NCI-H1930 (cell line): Measurements from ENCODE around the gene HOXC11.
A peak's percentile ranks its signal among the peaks of the same experiment; 100 is the strongest.

Experiments used
- DNase-seq, 2 experiments: peaks; one replicate each; lab custom pipeline; 2025; lab: John Stamatoyannopoulos, UW

The HOXC11 gene

DNA sequence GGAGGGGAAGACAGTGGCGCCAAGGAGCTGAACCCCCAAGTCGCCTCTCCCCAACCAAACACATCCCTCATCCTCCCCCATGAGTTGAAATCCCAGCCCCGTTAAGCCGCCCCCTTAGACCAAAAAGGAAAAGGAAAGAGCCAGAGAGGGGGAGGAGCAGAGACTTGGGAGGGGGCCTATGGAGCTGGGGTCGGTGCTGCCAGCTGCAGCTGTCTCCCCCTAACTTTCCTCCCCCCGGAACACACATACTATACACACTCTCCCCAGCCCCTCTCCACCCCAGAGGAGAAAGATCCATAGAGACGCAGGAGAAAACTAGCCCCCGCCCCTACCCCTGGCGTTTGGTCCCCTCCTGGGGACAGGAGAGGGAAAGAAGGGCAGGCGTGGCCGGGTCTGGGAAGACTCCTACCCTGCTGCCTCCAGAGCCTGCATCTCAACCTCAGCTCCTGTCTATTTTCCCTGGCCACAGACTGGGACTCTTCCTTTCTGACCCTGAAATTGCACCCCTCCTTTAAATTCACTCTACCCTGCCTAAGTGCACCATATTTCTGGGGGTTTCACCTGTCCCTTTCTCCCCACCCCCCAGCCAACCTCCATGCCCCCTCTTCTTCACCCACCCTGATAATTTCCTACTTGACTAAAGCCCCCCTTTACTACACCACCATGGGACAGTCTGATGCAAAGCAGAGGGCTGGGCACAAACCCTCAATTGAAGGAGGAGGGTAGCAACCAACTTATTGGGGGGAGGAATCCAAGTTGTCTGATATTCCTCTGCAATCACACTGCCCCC, 25.4 kb downstream of the HOXC11 start:
- no peak for DNase-seq

DNA sequence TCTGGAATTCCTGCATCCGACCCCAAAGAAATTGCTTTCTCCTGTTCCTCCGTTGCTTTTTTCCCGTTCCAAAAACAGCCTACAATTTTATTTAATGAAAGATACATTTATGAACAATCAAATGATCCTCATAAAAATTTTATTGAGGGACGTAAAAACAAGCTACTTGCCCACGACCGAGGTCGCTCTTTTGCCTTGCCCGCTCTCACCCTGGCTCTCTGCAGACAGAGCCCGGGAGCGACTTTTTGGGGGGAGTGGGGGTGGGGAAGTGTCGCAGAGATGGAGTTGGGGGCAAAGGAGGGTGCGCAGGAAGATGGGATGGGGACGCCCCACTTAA, 25.9 kb downstream of the HOXC11 start:
- DNase-seq, result no peak

DNA sequence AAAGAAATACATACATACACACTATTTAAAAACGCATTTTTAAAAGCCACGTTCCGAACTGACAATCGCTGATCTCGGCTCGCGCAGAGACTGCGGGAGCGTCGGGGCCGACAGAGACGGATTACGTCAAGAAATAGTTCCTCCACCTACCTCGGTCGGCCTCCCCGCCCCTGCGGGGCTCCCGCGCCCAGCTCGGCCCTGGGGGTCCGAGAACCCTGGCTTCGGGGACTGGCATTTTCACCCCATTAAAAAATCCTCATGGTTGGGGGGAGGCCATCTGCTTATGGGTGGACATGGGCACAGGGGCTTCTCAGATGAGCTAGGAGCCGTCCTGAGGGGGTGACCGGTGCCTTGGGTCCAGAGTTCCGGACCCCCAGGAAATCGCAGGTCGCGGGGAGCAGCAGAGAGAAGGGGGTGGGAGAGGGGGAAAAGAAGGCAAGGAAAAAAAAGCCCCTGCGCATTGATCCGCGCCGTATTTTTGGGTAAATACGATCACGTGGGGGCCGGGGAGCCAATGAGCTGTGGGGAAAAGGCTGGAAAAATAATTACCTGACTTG, 26.7 kb downstream of the HOXC11 start:
- DNase-seq, result peak in 1 of 2 experiments; percentile 16

GRCh38 chr12:54000116-54001114, 27.5 kb downstream of the HOXC11 start, which contains the start of gene HOXC9:
TSS of gene HOXC9 (plus strand) at chr12:54000161. CDS start at chr12:54000189, 28 bp downstream.
- no peak for DNase-seq

GRCh38 chr12:54001283-54002187, 28.6 kb downstream of the HOXC11 start:
- no peak for DNase-seq

- no peak for DNase-seq
Observed at GRCh38 chr12:54002278-54002914, 29.5 kb downstream of the HOXC11 start.

GRCh38 chr12:54002915-54003389, 30.0 kb downstream of the HOXC11 start:
- no peak for DNase-seq

GRCh38 chr12:54003625-54004024, 30.7 kb downstream of the HOXC11 start:
- no peak for DNase-seq

- DNase-seq, result no peak
Observed at GRCh38 chr12:54004063-54004840, 31.3 kb downstream of the HOXC11 start.

- no peak for DNase-seq
Observed at GRCh38 chr12:54004841-54005530, 32.1 kb downstream of the HOXC11 start.

GRCh38 chr12:54005531-54005852, 32.6 kb downstream of the HOXC11 start:
- no peak for DNase-seq

- DNase-seq, result peak; percentile 44 to 74
Observed at GRCh38 chr12:54005853-54006558, 33.1 kb downstream of the HOXC11 start.

DNA sequence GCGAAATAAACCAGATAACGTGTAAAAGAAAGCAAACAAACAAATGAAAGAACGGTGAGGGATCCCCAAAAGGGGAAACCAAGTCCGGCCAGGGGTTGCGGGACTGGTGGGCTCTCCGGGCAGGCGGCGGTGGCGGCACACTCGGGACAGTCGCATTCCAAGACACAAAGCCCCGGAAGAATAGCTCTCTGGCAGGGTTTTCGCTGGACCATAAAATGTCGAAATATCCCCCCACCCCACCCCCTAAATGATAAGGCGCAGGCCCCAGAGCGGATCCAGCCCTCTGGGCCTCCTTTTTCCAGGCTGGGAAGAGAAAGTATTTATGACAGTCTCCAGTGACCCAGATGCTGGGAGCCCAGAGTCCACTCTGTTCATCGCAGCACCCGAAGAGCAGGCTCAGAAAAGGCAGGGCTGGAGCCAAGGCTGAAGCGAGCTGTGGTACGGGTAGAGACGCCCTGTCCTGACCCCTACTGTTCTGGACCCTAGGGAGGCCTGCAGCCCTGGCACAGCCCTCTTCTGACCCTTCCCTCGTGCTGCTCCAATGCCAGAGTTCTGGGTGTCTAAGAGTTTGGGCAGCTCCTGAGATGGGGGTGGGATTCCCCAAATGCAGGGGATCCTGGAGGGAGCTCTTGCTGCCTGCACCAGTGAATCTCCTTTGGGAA, 33.8 kb downstream of the HOXC11 start:
- DNase-seq, result no peak

DNA sequence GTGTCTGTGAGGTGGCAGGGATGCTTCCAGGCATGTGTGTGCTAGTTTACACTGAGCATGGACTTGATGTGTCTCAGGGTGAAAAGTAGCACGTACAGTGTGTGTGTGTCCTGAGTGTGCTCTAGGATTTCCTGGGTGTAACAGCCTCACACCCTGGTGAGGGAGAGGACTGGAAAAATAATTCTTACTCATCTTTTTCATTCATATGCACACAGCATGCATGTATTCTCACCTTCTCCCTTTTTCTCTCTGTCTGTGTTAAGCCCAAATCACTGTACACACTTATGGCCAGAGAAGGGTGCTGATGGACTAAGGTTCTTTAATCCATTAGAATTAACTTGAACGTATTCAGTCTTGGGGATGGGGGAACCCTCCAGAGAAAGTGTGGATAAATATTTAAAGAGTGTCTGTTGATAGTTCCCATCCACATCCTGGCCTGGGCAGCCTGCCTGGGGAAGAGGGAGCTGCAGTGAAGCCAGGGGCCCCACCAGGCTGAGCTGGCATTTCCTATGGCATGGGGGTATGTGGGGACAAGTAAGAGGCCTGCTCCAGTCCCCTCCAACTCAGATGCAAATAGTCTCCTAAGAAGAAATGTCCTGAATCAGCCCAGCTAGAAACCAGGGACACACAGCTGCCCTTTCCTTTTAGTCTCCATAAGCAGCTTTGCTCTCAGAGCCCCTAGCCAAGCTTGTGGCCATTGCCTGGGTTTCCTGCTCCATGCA, 34.8 kb downstream of the HOXC11 start:
- no peak for DNase-seq

GRCh38 chr12:54008260-54008552, 35.3 kb downstream of the HOXC11 start:
- DNase-seq, result no peak

GRCh38 chr12:54009171-54010052, 36.5 kb downstream of the HOXC11 start:
- DNase-seq, result no peak
